GM12873 (cell line): ENCODE data around the gene CALU.

Experiments
- TF ChIP-seq, protein P1 (sequence below): IDR thresholded peaks from 2 replicates; pipeline ENCODE4 v1.5.1; 2012; ENCODE audit warnings: low read depth, mild to moderate bottlenecking, moderate library complexity, low read length, control low read depth; ENCODE audit not compliant: insufficient read depth; ENCODE audit errors: missing control alignments

The CALU gene

DNA sequence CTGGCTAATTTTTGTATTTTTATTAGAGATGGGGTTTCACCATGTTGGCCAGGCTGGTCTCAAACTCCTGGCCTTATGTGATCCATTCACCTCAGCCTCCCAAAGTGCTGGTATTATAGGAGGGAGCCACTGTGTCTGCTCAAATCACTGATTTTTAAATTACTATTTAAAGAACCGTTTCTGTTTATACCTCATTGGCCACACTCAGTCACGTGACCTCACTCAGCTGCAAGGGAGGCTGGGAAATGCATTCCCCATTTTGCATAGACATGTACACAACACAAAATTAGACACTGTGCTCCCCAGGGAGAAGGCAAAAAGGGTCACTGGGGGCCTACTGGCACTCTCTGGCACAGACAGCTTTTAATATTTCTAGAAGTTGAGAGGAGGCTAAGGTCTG lies 13.6 kb upstream of the CALU start:
- TF ChIP-seq, protein P1, sequence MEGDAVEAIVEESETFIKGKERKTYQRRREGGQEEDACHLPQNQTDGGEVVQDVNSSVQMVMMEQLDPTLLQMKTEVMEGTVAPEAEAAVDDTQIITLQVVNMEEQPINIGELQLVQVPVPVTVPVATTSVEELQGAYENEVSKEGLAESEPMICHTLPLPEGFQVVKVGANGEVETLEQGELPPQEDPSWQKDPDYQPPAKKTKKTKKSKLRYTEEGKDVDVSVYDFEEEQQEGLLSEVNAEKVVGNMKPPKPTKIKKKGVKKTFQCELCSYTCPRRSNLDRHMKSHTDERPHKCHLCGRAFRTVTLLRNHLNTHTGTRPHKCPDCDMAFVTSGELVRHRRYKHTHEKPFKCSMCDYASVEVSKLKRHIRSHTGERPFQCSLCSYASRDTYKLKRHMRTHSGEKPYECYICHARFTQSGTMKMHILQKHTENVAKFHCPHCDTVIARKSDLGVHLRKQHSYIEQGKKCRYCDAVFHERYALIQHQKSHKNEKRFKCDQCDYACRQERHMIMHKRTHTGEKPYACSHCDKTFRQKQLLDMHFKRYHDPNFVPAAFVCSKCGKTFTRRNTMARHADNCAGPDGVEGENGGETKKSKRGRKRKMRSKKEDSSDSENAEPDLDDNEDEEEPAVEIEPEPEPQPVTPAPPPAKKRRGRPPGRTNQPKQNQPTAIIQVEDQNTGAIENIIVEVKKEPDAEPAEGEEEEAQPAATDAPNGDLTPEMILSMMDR: no peak

DNA sequence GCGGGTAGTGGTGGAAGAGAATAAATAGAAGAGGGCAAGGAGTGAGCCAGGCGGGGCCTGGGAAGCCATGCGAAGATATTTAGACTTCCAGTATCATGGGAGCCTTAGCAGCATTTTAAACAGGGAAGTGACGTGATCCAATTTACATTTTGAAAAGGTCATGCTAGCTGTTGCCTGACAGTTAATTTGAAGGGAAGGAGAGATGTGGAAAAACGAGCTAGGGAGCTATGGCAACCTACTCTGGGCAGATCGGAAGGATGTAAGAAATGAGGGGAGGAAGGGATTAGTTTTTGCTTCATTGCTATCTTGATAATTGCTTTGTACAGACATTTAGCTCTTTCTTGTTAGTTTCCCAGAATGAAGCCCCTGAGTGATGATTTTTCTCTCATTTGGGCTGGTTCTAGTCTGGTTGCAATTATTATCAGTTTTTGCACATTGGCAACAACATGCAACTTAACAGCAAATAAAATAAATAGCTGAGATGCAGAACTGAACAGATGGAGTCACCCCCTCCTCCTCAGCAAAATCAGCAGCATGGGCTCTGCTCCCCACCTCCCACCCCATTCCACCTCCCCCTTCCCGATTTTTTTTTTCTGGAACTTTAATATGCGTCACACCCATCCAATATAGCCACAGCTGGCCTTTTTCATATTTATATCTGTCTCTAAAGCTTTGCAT lies 13.0 kb upstream of the CALU start:
- TF ChIP-seq, protein P1: no peak

- TF ChIP-seq, protein P1: no peak
Observed at GRCh38 chr7:128726737-128727072, 12.5 kb upstream of the CALU start.

DNA sequence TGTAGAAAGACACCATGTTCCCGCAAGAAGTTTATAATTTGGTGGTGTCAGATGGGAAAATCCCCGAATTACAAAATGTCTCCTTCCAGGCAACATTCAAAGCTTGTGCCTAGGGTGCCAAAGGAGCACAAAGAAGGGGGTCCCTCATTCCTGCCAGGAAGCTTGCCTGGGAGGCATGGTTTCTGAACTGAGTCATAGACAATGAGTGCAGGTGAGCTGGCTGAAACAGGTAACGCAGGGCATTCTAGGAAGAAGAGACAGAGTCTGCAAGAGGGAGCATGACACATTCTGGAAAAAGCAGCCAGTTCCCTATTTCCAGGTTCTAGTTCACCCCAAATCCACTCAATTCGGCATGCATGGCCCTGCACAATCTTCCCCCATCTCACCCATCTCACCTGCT lies 11.9 kb upstream of the CALU start:
- TF ChIP-seq, protein P1: no peak

- TF ChIP-seq, protein P1: no peak
Observed at GRCh38 chr7:128728598-128728997, 10.6 kb upstream of the CALU start.

DNA sequence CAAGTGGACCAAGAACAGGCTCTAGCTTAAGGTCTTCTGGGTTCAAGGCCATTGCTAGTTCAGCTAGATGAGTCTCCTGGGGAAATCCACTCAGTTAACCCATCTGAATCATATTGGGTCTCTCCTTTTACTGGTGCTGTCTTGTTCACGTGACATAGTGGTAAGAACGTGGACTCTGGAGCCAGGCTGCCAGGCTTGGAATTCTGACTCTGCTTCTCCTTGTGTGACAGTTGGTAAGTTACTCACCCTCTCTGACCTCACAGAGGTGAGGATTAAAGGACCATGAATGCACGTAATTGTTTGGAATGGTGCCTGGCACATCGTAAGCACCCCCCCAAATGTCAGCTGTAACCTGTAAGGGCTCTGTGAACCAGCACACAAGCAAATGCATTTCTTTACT lies 9.7 kb upstream of the CALU start:
- TF ChIP-seq, protein P1: no peak

GRCh38 chr7:128731184-128731583 lies 8.0 kb upstream of the CALU start:
- TF ChIP-seq, protein P1: no peak
